SKM-1 (cell line): ENCODE measurements around the gene C1RL.

Experiments used
- DNase-seq: peaks from one replicate; lab custom pipeline; 2025; ENCODE audit not compliant: unreplicated experiment; lab: John Stamatoyannopoulos, UW

Gene C1RL

GRCh38 chr12:7108796-7109571 is at the start of gene C1RL:
Gene C1RL, minus strand, starts transcription at chr12:7109214. Its CDS starts 34 bp downstream, at chr12:7109180.
- peak; percentile 48 for DNase-seq

- DNase-seq = no peak
Measured at GRCh38 chr12:7157391-7157790, 48.4 kb upstream of the C1RL start.

- DNase-seq = no peak
Measured at GRCh38 chr12:7156259-7157197, 47.5 kb upstream of the C1RL start.

- no peak for DNase-seq
Measured at GRCh38 chr12:7155471-7156034, 46.5 kb upstream of the C1RL start.

- DNase-seq = no peak
Measured at GRCh38 chr12:7154901-7155470, 46.0 kb upstream of the C1RL start.

- no peak for DNase-seq
Measured at GRCh38 chr12:7154042-7154441, 45.0 kb upstream of the C1RL start.

GRCh38 chr12:7152818-7153217 is 43.8 kb upstream of the C1RL start:
- DNase-seq = no peak

GRCh38 chr12:7151532-7151931 is 42.5 kb upstream of the C1RL start:
- DNase-seq = no peak

- DNase-seq = no peak
Measured at GRCh38 chr12:7150841-7151240, 41.8 kb upstream of the C1RL start.

DNA sequence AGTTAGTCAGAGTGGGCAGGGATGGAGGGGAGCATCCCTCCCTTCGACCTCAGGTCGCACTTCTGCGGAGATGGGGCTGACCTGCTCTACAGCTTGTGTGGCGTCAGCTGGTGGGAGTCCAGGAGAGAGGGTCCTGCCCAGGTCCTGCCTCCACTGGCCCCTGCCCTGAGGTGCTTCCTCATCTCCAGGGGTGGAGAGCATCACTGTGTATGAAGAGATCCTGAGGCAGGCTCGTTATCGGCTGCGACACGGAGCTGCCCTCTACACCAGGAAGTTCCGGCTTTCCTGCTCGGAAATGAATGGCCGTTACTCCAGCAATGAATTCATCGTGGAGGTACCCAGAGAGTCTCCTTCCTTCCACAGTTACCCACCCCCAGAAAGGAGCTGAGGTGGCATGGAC is 41.3 kb upstream of the C1RL start:
- no peak for DNase-seq

DNA sequence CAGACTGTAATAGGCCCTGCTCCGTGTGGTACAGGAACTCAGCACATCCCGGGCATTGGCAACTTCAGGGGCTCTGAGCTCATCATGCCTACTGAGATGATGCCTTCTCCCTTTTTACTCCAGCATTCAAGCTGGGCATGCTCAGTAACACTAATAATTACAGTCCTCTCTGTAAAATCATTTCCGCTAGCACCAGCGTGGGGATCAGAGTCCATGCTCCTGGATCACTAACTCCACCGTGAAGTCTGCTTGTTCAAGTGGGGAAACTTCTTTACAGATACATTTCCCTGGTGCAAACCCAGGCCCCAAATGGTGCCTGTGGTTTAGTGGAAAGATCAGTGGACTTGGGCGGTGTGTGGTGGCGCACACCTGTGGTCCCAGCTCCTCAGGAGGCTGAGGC is 37.9 kb upstream of the C1RL start:
- DNase-seq = no peak

GRCh38 chr12:7146228-7146627 is 37.2 kb upstream of the C1RL start:
- DNase-seq = no peak

DNA sequence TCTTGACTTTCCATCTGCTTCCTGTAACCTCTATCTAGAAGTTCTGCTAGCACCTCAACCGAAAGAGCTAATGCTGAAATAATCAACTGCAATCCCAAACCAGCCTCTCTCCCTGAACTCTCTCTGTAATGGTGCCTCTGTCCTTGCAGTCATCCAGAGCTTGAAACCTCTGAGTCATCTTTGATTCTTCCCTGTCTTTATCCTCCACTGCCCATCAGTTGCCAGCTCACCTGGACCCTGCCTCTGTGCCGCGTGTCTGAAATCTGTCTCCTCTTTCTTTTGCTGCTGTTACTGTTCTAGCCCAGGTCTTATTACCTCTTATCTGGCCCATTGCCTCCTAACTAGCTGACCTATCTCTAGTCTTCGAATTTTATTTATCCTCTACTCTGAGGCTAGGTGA is 36.7 kb upstream of the C1RL start:
- DNase-seq = no peak

- DNase-seq = no peak
Measured at GRCh38 chr12:7144414-7145120, 35.6 kb upstream of the C1RL start.

GRCh38 chr12:7143564-7143963 is 34.5 kb upstream of the C1RL start:
- DNase-seq = no peak

DNA sequence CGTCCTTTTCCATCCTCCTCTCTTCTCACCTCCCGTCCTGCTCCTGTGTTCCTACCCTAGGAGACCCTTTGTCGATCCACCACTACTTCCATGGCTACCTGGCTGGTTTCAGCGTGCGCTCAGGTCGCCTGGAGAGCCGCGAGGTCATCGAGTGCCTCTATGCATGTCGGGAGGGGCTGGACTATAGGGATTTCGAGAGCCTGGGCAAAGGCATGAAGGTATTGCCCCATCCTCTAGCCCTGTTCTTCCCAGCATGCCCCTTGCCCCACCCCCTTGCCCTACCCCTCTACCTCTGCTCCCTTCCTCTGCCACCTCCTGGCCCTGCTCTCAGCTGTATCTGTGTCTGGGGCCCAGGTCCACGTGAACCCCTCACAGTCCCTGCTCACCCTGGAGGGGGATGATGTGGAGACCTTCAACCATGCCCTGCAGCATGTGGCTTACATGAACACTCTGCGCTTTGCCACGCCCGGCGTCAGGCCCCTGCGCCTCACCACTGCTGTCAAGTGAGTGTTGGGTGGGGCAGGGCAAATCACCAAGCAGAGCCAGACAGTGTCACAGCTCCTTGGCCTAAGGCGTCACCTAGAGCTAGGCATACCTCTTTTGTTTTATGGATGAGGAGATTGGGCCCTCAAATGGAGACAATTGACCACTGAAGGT is 33.9 kb upstream of the C1RL start:
- no peak for DNase-seq

DNA sequence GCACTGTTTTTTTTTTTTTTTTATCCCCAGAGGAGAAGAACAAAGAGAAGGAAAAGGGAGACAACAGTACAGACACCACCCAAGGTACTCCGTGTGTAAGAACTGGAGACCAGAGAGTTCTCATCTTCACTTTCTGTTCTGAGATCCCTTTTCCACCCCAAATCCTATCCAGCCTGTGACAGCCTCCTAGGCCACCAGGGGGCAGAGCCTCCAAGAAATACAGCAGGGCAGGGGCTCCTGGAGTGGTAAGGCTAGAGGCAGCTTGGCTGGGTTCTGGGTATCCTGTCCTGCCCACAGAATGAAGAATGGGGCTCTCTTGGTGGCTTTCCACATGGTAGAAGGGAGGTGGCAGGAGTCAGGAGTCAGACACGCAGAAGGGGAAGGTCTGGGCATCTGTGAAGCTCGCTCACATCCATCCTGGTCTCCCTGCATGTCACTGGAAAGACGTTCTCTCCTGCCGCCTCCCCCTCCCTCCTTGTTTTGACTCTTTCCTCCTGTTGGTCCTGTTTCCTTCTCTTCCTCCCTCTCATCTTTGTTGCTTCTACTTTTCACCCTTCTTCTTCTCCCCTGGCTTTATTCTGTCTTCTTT is 33.1 kb upstream of the C1RL start:
- peak; percentile 2 for DNase-seq

DNA sequence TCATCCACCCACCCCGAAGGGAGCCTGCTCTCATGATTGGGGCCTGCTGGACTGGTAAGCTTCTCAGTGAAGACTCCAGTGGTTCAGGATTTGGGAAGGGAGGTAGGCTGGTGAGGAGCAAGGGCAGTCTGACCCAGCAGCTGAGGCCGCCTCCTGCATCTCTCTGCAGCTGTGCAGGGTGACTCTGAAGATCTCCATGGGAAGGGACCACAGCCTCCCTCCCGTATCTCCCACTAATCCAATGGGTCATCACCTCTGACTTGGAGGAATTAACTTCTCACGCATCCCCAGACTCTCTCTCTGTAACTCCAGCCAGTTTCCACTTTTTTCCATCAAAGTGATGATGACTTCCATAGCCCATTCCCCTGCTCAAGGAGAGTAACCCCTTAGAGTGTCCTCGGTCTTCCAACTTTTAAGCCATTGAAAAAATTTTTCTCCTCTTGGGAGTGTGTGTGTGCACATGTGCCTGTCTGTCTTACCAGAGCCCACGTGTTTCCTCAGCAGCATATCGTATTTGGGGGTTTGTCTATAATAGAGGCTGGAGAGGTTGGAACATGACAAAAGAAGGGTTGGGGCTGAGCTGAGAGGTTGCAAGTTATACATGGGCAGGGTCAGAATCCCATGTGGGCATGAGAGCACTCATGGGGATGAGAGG is 32.5 kb upstream of the C1RL start:
- DNase-seq = no peak

- no peak for DNase-seq
Measured at GRCh38 chr12:7139200-7139599, 30.2 kb upstream of the C1RL start.
